NCI-H226 (cell line): ENCODE data around the gene DEPDC5.

ENCODE experiments used
- DNase-seq: peaks from one replicate; pipeline ENCODE4 v3.0.0-alpha.2; 2015

Gene DEPDC5

DNA sequence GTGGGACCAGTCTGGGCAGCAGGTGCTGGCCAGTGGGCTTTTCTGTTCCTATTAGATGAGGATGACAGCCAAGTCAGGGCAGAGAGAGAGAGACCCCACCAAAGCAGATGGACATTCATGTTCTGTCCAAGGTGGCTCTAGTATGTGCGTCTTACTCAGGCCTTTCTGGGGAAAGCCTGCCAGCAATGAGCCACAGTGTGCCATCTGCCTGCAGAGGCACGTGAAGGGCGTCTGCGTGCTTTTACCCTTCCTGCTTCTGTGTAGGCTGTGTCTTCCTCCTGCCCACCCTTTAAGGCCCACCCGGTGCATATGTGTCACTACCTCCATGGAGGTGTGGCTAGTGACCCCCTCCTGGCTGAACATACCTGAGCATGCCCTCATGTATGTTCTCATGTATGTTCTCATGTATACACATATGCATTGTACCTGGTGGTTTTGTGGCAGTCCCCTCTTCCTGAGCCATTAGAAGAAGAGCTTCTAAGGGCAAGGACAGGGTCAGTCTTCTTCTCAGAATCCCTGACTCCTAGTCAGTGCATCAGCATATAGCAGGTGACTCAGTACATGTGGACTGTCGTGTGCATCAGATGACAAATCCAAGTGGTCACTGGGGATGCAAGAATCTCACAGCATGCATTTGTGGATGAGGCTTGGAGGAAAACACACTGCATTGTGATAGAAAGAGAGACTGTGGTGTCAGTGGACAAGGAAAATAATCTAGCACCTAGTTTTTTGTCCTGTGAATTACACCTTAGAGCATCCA is 100.1 kb downstream of the DEPDC5 start:
- no peak for DNase-seq

DNA sequence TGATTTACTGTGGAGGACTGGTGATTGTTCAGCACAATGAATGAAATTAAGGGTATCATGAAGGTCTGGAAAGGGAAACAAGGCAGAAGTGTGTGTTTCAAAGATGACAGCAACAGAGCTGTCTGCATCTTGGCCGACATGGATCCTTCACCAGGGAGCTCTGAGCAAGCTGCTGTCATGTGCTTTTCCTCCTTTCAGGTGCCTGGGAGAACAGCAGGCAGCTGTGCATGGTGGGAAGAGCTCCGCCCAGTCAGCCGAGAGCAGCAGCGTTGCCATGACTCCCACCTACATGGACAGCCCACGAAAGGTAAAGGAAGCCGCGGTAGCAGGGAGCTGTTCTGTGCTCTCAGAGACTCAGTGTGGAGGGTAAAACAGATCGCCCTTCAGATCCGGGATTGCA is 103.4 kb downstream of the DEPDC5 start:
- no peak for DNase-seq

DNA sequence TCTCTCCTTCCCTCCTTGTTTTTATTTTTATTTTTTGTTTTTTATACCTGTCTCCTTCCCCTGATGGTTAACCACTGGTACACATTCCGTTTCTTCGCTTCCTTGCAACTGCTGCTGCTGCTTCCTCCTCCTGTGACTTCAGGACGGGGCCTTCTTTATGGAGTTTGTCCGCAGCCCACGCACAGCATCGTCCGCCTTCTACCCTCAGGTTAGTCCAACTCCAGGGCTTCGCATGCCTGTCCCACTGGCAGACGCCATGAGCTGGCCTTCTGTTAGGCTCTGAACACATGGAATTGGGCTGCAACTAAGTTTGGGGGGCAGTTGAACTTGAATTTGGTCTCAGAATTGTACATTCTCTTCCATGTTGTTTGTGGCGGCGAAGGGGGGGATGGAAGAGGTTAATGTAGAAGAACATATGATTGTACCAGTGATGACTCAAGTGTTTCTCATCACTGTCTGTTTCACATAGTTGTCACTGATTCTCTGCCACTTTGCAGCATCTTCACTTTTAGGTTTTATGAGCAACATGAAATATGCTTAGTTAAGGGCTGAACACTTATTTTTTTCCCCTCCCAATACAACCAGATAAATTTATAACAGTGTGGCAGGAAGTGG is 107.5 kb downstream of the DEPDC5 start:
- DNase-seq = no peak

DNA sequence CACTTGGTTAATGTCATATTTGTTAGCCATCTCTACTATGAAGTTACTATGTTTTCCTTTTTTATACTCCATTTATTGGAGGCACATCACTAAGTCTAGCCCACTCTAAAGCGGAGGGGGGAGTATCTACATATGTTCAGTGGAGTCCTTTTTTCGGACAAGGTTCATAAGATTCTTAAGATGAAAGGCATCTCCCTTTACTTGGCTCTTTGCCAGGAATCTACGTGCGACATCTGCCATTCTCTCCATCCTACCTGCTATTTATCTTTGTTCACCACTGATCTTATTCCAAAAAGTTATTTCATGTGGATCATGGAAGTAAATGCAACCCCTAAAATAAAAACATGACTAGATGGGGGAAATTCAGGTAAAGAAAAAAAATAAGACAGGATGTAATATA is 113.1 kb downstream of the DEPDC5 start:
- no peak for DNase-seq

DNA sequence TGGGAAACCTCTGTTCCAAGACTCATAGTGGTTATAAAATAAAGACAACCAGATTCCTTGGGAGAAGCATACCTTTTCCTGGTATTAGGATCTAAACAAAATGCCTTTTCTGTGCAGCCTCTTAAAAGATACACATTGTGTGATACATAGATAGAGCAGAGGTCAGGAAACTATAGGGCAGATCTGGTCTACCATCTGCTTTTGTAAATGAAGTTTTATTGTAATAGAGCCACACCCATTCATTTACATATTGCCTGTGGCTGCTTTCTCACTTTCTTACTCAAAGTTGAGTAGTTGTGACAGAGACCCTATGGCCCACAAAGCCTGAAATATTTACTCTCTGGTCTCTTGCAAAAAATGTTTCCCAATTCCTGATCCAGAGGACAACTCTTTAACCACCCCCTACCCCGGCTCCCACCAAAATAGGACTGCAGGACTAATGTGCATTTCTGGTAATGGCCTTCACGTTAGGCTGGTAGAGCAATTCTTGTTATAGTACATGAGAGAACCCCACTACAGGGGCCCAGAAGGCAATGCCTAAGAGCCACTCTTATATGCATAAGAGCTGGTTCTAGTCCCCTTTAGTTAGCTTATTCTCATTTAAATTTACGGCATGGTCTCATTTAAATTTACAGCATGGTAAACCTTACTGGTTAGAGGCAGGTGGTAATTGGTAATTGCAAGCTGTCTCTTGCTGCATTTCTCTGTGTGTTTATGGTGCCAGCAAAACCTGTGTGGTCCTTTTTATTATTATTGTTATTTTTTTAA is 113.8 kb downstream of the DEPDC5 start:
- no peak for DNase-seq

DNA sequence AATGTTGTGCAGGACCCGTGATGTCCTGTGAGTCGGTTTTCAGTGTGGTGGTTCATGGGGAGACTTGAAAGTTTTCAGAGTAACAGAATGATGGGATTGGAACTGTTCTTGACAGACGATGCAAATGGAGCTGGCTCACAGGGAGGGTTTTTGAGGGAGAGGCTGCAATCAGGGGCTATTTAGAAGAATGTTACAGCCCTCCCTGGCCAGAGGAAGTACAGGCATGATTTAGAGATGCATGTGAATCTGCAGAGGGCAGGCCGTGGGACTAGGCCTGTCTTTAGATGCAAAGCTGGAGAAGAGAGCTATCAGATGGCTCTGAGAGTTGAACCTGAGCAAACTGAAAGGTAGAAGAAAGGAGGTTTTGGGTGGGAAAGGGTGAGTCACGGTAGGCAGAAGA is 115.9 kb downstream of the DEPDC5 start:
- no peak for DNase-seq

DNA sequence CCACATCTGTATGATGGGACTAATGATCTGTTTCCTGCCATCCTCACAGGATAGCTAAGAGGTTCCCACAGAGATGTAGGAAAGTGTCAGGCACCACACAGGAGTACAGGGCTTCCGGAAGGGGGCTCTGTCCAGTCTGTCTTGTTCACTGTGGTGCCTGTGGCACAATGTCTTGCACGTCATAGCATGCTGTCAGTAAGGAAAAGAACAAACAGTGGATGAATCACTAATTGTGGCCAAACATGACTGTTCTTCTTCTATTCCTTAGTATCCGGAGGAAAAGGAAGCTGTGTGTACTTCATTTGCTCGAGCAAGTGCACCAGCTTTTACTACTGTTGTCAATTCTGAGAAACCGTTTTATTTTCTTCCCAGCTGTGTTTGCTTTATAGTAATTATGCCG is 117.1 kb downstream of the DEPDC5 start:
- DNase-seq = no peak

DNA sequence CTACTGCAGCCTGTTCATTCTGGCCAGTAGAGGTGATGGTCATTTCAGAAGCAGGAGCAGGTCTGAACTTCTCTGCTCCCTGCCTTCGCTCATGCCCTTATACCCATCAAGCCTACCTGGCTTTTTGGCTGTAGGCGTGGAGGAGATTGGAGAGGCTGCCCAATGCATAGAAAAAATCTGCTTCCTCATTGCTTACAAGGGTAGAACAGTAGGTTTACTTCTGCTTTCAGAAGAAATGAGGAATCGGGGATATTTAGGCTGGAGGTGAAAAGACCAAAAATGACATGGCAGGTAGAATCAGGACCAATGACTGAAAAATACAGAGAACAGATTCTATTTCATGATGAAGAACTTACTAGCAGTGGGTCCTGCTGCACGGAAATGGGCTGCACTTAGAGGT is 117.7 kb downstream of the DEPDC5 start:
- no peak for DNase-seq

DNA sequence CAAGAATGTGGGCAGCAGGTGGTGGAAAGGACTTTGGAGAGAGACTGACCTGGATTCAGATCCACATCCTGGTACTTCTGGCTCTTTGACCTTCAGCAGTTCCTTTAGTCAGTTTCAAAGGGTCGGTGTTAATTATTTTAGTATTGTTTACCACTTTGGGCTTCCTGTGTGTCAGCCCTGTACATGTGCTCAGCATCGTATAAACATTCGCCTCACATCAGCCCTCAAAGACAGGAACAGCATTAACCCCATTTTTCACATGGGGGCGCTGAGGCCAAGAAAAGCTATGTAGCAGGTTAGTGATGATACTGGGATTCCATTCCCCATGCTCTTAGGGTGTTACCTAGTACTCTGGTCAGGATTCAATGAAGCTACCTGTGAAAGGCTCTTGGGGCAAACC is 118.4 kb downstream of the DEPDC5 start:
- no peak for DNase-seq

DNA sequence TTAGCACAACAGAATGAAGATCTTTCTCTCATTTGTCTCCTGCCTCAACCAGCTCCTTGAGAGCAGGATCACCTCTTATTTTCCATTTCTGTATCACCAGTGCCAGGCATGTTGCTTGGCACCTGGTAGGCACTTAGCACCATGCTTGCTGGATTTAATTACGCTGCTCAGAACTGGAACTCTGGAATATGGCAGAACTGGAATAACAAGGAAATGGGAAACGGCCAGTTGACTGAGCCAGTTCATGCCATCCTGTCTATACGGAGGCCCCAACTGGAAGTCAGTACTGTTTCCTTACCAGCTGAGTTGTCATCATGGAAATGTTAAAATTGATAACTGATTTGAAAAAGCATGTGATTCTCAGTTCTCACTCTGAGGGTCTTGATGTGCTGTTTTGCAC is 121.0 kb downstream of the DEPDC5 start:
- DNase-seq = no peak

DNA sequence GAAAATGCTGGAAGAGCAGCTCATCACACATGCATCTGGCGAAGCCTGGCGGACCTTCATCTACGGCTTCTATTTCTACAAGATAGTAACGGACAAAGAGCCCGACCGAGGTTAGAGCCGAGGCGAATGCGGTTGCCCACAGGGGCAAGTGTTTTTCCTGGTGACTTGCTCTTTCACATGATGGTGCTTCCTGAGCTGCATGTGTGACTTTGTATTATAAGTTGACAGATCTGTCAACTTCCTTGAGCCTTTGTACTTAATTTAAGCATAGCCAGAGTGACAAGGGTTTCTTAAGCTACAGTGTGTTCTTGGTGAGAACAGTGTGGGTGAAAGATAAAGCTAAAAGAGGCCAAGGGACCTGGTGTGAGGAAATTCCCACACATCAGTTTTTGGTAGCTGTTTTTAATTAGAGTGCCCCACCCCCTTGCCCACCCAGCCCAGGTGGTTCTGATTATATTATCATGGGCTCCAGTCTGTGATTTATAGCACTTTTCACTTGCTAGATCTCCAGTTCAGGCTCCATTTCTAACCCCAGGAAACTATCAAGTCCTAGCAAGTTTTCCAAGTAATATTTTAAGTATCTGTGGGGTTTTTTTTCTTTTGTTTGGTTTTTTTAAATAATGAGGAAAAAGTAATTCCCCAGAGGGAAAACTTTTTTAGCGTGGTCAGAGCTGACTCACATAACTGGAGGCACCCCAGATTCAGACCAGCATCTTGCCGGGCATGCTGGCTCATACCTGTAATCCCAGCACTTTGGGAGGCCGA is 122.5 kb downstream of the DEPDC5 start:
- DNase-seq = no peak

DNA sequence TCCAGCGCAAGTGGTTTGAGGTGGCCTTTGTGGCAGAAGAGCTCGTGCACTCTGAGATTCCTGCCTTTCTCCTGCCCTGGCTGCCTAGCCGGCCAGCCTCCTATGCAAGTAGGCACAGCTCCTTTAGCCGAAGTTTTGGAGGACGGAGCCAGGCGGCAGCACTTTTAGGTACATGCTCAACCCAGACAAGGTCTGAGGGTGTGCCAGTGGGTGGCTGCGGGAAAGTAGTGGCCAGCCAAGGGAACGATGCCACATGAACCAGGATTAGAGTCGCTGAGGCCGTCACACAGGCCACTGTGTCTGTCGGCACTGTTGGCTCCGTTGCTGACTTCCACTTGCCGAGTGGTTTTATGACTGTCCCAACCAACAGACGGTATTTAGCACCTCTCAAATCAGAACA is 125.8 kb downstream of the DEPDC5 start:
- no peak for DNase-seq

DNA sequence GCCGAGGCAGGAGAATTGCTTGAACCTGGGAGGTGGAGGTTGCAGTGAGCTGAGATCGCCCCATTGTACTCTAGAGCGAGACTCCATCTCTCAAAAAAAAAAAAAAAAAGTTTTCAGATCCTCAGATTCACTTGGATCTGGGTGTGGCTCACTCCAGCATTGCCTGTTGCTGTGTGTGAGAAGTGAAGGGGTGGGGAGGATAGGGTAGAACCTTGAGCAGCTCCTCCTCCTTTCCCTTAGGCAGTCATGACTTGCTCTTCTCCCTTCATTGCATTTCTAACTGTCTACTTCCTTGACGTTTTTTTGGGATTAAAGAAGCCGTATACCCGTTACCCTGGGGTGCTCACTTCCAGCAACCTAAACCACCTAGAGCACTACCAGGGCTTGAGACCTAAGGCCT is 127.4 kb downstream of the DEPDC5 start:
- no peak for DNase-seq

DNA sequence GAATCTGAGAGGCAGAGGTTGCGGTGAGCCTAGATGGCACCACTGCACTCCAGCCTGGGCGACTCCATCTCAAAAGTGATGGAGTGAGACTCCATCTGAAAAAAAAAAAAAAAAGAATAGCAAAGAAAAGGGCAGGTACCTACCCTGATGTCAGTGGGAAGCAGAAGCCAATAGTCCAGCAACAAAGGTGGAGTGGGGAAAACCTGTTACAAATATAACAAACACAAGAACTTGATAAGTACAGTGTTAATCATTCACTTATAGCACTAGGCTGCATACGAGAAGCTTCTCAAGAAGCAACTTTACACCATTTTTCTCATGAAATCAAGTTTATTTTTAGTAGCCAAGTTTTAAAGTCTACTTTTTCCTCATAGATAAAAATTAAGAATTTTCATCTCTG is 128.0 kb downstream of the DEPDC5 start:
- no peak for DNase-seq

DNA sequence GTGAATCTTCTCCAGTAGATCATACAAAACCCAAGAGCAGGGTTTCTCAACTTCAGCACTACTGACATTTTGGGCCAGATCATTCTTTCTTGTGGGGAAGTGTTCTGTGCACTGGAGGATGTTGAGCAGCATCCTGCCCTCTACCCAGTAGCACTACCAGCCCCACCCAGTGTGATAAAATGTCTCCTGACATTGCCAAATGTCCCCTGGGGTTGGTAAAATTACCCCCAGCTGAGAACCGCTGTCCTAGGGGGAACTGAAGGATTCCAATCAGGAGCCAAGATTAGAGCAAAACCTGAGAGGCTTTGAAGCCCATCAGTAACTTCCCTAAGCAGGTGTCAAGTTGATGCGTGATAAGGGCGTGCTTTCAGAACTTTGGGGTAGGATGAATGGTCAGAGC is 129.2 kb downstream of the DEPDC5 start:
- DNase-seq = no peak

DNA sequence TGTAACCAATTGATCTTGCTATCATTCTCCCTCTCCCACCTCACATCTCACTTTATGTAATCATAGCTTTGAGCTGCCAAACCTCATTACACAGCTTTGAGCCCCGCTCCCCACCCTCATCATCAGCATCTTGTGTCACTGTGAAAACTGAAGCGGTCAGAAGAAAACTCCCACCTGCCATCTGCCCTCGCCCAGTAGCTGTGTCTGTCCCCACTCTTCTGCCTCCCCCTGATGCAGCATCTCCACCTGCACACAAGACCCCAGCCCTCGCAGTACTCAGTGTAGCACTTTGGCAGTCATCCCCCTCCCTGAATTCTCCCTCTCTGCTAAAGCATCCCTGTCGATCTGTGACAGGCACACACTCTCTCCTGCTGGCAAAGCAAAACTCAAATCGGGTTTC is 130.2 kb downstream of the DEPDC5 start:
- DNase-seq = no peak

DNA sequence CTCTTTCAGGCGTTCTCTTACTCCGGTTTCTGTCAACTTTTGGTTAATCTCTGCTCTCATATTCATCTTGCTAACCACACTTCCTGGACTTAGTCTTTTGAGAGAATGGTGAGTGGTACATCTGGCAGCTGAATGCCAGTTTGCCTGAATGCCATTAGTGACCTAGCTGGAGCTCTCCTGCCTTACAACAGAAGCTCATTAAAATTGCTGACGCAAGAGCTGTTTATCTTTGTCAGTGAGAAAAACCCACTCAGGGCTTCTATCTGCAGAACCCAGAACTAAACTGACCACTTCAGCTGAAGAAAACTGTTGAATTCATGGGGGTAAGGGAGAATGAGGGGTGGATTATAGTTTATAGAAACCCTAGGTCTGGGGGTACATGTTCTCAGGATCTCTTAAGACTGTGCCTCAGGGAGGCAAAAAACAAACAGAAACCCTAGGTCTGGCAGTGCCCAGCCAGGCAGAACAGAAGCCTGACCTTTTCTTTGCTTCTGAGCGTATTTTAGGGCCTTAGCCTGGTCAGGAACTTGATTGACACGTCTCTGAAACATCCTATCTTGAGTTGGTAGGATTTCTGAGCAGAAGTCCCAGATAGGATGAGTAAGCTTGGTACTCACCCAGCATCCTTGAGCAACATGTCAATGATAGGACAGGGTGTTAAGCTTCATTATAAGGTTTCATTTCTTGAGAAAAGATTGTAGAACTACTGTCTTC is 137.7 kb downstream of the DEPDC5 start:
- no peak for DNase-seq

DNA sequence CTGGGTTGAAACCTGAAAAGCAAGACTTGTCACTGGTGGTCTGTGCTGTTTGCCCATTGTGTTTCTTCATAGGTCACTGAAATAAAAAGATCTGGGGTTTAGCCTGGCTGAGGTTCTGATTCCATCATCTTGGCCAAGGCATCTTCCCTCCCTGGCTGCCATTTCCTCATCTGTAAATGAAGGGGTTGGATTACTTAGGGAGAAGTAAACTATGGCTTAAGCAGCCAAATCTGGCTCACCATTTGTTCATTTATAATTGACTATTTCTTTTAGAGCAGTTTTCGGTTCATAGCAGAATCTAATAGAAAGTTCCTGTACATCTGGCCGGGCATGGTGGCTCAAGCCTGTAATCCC is 138.2 kb downstream of the DEPDC5 start:
- no peak for DNase-seq

DNA sequence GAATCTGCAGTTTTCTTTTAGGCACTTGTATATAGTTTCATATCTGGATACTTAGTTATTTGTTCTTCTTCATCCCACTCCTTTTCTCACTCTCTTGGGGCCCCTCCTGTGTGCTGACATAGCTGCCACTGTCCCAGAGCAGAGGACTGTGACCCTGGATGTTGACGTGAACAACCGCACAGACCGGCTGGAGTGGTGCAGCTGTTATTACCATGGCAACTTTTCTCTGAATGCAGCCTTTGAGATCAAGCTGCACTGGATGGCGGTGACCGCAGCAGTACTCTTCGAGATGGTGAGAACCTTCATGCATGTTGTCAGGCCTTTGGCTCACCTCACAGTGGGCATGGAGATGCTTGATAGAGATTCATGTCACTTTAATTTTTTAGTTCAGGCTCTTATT is 139.6 kb downstream of the DEPDC5 start:
- no peak for DNase-seq

DNA sequence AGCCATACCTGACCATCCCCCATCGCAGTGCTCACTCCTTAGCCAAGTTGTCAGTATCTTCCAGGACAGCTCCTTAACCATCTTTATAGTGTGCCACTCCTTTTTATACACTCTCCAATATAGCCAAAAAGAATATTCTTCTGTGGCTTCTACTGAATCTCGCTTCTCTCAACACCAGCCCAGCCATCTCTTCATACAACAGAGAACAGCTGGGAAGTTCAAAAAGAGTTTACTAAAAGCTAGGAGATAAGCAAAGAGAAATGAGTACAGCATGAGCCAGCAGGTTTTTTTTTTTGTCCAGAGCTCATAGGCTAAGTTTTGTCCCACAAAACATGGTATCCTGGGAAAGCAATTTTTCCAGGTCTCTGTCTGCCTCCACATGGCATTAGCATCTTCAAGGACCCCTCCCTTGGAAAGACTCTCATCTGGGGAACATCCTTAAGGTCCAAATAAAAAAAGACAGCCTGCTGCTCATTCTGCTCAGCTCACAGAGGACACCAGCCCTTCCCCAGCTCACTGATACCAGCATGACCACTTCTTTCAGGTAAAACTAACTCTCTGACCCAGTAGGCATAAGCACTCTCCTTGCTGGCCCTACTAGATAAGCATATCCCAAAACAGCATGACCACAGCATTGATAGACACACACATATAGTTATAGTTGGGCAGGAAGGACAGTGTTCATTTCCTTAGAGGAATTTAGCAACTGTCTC is 141.7 kb downstream of the DEPDC5 start:
- DNase-seq = no peak

DNA sequence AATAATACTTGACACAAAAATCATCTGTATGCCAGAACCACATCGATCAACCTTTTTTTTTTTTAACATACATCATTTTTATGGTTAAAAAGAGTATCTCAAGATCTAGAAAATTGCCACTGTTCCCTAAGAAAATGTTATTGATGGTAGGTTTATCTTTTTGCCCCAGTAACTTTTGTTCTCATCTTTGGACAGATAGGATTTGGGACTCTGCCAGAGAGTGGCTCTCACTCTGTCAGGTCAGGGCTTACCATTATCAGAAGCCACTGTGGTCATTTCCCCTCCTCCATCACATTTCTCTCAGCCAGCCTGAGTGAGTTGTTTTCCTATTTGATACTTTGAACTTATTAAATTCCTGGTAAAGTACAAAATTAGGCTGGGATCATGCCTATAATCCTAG is 142.7 kb downstream of the DEPDC5 start:
- no peak for DNase-seq
